ENCODE results near the gene URAD.

Gene URAD

GRCh38 chr13:27997904-27998522, 9.5 kb upstream of the URAD start:
- DNase-seq, result peak; percentile 55

- no peak for DNase-seq
Observed at GRCh38 chr13:27991881-27992280, 3.4 kb upstream of the URAD start.

- DNase-seq, result no peak
Observed at GRCh38 chr13:27985600-27985999, 2.9 kb downstream of the URAD start.

DNA sequence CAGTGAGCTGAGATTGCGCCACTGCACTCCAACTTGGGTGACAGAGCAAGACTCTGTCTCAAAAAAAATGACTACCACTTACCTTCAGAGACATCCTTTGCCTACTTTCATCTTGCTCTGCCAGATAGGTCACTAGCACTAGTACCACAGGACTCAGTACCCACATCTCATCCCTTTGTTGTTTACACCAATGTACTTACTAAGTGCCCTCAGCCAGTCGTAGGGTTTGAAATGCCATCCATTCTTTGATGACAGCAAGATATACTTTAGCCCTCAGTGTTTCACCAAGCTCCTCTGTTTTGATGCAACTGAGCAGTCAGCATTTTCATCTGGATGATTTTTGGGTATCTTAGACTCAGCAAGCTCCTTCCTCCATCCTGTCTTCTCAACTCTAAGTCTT, 6.1 kb downstream of the URAD start:
- no peak for DNase-seq

DNA sequence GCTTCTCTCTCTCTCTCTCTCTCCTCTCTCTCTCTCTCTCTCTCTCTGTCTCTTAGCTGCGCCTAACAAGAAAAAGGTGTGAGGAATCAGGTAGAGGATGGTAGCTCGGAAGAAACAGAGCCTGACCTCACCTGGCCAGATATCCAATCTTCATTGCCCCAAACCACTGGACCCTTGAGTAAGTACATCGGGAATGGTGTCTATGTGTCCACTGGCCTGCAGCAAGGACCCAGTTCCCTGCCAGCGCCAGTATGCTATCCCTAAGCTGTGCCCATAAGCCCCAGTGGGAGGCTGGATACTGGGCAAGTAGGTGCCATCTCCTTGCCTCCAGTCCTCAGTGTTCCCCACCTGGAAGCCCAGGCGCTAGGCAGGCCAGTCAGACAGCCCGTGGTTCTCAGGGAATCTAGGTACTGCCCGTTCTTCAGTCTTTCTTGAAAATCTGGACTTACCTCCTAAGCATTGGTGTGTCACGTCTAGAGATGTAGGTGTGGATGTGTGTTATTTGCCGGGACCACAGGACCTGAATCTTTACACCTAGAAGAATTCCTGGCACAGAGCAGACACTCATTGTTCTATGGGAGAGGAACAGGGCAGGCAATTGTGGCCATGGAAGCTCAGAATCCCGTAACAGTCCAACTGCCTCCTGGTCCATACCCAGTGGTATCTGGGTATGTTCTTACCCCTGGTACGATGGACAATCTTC, 7.3 kb downstream of the URAD start:
- DNase-seq, result no peak

DNA sequence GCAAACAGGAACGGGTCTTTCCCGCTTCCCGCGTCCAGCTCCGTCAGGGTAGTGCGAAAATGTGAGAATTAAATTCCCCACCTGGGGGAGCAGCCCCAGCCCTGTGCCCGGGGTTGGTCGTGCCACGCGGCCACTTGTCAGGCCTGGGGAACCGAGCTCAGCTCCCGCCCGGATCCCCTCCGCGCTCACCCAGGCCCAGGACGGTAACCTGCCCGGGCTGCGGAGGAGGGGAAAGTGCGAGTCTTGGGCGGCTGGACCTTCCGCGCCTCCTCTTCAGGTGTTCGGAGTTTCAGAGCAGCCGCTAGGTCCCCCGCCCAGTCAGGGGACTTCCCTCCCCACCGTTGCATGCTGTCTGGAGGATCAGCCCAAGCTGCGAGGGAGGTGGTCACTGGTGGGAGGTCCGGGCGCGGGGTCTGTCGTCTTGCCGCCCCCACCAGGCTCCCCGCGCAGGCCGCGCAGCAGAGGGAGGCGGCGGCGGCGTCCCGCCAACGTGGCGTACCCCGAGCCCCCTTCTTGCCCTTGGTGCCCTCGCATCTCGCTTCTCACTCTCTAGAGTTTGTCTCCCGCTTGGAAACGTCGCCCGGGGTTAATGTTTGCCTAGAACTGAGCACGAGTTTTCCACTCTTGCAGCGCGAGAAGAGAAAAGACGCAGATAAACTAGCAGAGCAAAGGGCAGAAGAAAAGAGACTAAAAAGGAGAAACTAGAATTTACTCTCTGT, 8.1 kb downstream of the URAD start:
- no peak for DNase-seq

DNA sequence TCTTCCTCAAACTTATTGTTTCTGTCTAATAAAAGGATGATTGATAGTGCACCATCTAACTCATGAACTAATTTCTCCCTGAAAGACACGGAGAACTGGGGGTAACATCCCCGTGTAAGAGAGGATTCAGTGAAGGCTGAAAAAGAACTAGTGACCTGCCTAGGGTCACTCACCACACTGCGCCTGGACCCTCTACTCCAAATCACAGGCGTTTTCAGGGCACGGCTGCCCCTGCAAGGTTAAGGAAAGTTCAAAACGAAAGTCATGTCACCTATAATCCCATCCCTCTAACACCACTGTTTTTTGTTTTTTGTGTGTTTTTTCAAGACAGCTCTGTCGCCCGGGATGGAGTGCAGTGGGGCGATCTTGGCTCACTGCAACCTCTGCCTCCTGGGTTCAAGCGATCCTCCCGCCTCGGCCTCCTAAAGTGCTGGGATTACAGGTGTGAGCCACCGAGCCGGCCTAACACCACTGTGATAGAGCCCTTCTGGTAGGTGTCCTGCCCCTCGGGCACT, 8.7 kb downstream of the URAD start:
- no peak for DNase-seq

DNA sequence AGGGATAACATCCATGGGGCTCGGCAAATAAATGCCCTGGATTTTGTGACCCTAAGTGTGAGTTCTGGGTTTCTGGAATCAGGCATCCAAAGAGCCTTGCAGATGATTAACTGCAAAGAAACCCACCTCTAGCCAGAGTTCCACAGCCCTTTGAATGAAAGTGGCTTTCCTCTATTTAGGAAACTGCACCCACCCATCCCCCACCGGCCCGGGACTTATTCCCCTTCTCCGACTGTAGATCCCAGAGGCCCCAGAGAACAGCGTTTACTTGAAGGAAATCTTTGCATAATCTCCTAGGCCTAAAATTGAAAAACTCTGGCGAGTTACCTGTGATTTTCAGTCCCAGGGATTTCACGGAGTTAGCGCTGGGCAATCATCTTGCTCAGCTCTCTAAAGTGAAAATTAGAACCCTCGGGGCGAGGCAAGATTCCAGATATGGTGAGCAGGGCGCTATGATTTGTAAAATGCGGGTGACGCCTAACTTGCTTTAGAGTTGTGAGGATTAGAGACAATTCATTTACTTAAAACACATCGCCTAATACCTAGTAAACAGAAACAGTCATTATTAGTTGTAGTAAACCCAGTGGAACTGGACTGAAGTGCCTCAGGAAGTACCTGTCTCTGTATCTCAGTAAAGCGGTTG, 9.4 kb downstream of the URAD start:
- no peak for DNase-seq

- no peak for DNase-seq
Observed at GRCh38 chr13:27978301-27978968, 10.1 kb downstream of the URAD start.

DNA sequence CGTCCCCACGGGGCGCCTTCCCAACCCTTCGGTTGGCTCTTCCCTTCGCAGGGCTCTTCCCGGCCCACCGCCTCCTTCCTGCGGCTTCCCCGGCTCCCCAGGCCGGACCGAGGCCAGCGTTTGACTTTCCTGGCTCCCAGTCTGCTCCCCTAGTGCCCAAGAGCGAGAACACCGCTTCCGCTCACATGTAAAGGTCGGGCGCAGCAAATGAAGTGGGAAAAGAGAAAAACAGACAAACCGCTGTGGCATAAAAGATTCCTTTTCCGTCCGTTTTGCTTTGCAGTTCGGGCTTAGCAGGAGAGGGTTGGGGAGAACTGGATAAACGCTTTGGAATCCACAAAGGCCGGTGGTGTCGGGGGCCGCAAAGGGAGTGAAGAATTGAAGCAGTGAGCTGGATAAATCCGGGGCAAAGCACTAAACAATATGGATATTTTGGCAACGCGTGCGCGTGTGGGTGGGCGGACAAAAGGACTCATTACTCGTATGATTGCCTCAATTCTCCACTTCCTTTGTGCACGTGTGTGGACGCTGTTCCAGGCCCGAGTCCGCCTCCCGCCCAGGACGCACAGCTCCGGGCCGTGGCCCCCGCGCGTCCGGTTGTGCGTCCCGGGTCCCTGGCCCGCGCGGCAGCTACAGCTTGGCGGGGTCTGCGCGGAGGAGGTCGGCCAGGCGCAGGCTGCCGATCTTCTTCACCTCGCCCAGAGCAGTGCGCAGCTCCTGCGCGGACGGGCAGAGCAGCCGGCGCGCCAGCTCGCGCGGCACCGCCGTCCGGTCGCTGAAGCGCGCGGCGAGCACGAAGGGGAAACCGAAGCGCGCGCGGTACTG, 10.8 kb downstream of the URAD start:
- DNase-seq, result no peak

GRCh38 chr13:27976362-27977091, 12.0 kb downstream of the URAD start:
- DNase-seq, result no peak

- no peak for DNase-seq
Observed at GRCh38 chr13:27975564-27976361, 12.7 kb downstream of the URAD start.

DNA sequence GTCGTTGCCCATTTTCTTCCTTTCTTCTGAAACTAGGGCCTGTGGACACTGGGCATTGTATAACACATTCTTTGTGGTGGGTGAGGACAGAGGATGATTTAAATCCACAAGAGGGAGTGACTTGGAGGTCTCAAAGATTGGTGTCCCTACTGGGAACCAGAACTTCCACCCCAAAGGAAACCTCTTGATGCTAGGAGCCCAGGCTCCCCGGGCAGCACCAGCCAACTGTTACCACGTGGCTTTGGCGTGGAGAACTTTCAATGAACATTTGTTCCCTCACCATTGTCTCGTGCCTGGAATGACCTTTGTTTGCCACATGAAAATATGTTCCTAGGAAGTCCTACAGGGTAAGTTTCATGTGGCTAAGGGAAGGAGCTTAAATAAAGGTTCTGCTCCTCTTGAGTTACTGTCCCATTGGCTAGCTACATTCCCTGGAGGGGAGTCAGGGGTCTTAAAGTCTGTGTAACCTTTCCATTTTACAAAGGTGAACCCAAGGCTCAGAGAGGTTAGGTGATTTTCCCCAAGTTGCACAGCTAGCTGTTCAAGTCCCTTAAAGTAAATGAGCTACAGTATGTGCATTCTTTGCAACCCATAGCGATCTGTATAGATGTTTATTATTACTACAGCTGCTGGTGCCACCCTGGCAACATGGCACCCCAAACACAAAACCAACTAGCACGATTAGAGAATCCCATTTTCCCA, 14.4 kb downstream of the URAD start:
- DNase-seq, result no peak

DNA sequence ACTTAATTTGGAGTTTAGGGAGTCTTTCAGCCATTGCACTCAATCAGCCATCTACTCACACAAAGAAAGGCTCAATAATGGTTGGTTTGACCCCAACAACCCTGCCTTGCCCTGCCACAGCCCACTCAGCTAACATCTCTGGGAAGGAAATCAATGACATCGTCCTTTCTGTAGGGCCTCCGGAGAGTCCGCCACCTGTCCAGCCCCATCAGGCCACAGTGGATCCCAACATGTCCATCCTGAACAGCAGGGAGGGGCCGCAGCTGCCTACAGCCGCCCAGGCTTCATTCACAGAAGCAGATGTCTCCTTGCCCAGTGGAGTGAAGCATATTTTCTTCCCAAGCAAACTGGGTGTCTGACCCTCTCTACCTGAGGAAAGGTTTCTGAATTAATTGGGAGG, 15.2 kb downstream of the URAD start:
- no peak for DNase-seq

- no peak for DNase-seq
Observed at GRCh38 chr13:27972478-27972820, 16.0 kb downstream of the URAD start.

DNA sequence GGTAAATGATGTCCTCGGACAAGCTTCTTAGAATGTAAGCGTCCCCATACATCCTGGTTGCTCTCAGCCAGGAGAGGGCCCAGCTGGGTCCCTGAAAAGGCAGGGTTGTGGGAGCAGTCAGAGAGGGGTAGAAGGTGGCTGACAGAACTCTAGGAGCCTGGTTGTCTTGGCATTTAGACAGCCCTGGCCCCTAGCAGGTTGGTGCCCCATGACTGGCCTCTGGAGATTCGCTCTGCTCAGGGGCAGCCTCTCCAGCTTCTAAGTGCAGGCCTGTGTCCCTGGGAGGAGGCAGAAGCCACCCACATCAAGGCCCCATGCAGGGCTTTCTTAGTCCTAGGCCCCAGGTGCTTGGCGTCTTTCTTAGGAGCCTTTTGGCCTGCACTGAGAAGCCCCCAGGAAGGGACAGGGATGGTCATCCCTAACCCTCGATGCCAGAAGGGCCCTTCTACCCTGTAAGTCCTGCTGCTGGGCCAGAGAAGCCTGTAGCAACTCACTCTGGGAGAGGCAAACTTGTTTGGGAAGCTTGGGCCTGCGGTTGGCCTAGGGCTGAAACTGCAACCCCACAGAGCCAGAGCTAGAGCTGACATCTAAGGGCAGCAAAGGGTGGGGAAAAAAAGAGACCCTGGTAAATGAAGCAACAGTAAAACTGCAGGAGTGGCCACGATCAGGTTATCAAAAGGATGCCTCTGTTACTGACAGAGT, 16.6 kb downstream of the URAD start:
- DNase-seq, result no peak

DNA sequence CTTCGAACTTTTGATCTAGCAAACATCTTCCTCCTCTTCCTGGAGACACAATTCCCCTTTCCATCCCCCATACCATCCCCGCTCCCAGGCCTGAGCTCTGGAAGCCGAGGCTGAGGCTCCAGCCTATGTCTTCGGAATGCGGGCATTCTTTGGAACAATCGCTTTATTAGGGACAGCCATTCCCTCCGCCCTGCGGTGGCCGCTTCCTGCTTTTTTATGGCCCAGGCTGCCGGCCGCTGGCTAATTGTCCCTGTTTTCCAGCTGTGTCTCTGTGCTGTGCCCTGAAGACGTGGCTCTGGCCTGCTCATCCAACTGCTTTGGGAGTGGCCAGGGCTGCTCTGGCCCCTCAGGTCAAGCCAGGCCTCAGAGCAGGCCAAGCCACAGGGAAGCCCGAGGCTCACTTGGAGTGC, 17.3 kb downstream of the URAD start:
- DNase-seq, result no peak

GRCh38 chr13:27970382-27971235, 17.9 kb downstream of the URAD start:
- DNase-seq, result no peak

All from MV-4-11 (cell line).